Measurements from ENCODE around the gene PMEPA1. TPM values are rescaled to one million over a fixed set of nuclear protein-coding genes. Genes with fewer than 3 reads are reported as not detected.

The PMEPA1 gene
- total and polyA plus RNA-seq, 2 experiments from 2014 or later: 7.3 to 15.4 TPM

DNA sequence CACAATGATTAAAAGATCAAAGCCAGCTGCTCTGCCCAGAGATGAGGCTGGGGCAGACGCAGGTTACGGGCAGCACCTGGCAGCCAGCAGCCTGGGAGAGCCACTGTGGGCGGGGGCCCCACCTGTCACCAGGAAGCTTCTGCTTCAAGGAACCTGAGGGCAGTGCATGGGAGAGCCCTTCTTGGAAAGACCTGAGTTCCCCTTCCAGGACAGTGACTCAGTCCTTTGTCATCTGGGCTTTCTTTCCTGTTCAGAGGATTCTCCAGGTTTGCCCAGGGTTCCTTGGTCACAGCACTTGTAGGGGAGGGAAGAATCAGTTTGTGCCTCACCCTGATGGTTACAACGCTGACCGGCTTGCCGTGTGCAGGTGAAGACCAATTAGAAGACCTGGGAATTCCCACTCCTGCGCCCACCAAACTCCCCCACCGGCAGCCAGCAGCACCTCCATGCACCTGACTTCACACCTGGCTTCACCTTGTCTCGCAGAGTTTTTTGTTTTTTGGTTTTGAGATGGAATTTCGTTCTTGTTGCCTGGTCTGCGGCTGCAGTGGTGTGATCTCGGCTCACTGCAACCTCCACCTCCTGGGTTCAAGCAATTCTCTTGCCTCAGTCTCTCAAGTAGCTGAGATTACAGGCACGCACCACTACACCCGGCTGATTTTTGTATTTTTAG is 91.6 kb downstream of the PMEPA1 start:
- no peak for ATAC-seq
- Mint-ChIP-seq H3K4me1 (peaks cover 2% of the 10 kb centered on the region; the same call in 2 of the 3 replicates), H3K27me3 (ENCODE audit: insufficient read depth, low read depth, poor library complexity) (peaks cover 6% of the 10 kb centered on the region)

GRCh38 chr20:57617079-57617795 is 92.6 kb downstream of the PMEPA1 start:
- Mint-ChIP-seq H3K4me1 (no peaks in the 10 kb centered on the region; the same call in 2 of the 3 replicates), H3K27me3 (ENCODE audit: insufficient read depth, low read depth, poor library complexity) (peaks cover 6% of the 10 kb centered on the region), H3K9me3 (no peaks in the 10 kb centered on the region; the same call in 2 of the 3 replicates), H3K4me3 (no peak overlapping the region), H3K27ac (no peak overlapping the region), H3K36me3 (ENCODE audit: low read depth) (no peaks in the 10 kb centered on the region)
- DNase-seq (ENCODE audit: low spot score): no peak
- Histone ChIP-seq H2AFZ (no peak overlapping the region), H3K4me1 (ENCODE audit: insufficient read depth) (no peaks in the 10 kb centered on the region), H3K4me3 (no peak overlapping the region), H4K20me1 (replicated peaks; ENCODE audit: insufficient read depth) (no peaks in the 10 kb centered on the region), H3K27ac (ENCODE audit: low read depth) (no peak overlapping the region), H3F3A (replicated peaks; ENCODE audit: low read depth) (no peaks in the 10 kb centered on the region), H3K4me2 (no peak overlapping the region), H3K79me2 (replicated peaks; ENCODE audit: insufficient read depth) (no peaks in the 10 kb centered on the region), H3K36me3 (ENCODE audit: insufficient read depth) (no peaks in the 10 kb centered on the region), H3K27me3 (ENCODE audit: insufficient read depth) (no peaks in the 10 kb centered on the region), H3K9me2 (ENCODE audit: insufficient read depth) (no peaks in the 10 kb centered on the region)
- ATAC-seq: no peak
- TF ChIP-seq CREB1 (CRISPR knock-in tag; IDR thresholded peaks at IDR 0.05; ENCODE audit: low read depth) (no peak), NANOG (IDR thresholded peaks at IDR 0.05; ENCODE audit: borderline replicate concordance) (no peak), ZNF331 (CRISPR knock-in tag; IDR thresholded peaks at IDR 0.05; ENCODE audit: low read depth) (no peak), STAT1 (IDR thresholded peaks at IDR 0.05; ENCODE audit: unreplicated experiment) (no peak)
- TF ChIP-seq, protein P1, sequence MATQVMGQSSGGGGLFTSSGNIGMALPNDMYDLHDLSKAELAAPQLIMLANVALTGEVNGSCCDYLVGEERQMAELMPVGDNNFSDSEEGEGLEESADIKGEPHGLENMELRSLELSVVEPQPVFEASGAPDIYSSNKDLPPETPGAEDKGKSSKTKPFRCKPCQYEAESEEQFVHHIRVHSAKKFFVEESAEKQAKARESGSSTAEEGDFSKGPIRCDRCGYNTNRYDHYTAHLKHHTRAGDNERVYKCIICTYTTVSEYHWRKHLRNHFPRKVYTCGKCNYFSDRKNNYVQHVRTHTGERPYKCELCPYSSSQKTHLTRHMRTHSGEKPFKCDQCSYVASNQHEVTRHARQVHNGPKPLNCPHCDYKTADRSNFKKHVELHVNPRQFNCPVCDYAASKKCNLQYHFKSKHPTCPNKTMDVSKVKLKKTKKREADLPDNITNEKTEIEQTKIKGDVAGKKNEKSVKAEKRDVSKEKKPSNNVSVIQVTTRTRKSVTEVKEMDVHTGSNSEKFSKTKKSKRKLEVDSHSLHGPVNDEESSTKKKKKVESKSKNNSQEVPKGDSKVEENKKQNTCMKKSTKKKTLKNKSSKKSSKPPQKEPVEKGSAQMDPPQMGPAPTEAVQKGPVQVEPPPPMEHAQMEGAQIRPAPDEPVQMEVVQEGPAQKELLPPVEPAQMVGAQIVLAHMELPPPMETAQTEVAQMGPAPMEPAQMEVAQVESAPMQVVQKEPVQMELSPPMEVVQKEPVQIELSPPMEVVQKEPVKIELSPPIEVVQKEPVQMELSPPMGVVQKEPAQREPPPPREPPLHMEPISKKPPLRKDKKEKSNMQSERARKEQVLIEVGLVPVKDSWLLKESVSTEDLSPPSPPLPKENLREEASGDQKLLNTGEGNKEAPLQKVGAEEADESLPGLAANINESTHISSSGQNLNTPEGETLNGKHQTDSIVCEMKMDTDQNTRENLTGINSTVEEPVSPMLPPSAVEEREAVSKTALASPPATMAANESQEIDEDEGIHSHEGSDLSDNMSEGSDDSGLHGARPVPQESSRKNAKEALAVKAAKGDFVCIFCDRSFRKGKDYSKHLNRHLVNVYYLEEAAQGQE (IDR thresholded peaks at IDR 0.05; ENCODE audit: unreplicated experiment): no peak
- TF ChIP-seq, protein P2, sequence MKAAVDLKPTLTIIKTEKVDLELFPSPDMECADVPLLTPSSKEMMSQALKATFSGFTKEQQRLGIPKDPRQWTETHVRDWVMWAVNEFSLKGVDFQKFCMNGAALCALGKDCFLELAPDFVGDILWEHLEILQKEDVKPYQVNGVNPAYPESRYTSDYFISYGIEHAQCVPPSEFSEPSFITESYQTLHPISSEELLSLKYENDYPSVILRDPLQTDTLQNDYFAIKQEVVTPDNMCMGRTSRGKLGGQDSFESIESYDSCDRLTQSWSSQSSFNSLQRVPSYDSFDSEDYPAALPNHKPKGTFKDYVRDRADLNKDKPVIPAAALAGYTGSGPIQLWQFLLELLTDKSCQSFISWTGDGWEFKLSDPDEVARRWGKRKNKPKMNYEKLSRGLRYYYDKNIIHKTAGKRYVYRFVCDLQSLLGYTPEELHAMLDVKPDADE (IDR thresholded peaks at IDR 0.05): no peak

More for the DNA sequence above, 91.6 kb downstream of the PMEPA1 start:
- Histone ChIP-seq H3K27me3 (ENCODE audit: insufficient read depth) (no peaks in the 10 kb centered on the region), H3K27ac (ENCODE audit: low read depth) (no peak overlapping the region), H3K4me2 (no peak overlapping the region), H3F3A (replicated peaks; ENCODE audit: low read depth) (no peaks in the 10 kb centered on the region), H3K36me3 (ENCODE audit: insufficient read depth) (no peaks in the 10 kb centered on the region), H3K4me3 (no peak overlapping the region), H3K79me2 (replicated peaks; ENCODE audit: insufficient read depth) (no peaks in the 10 kb centered on the region), H3K9me2 (ENCODE audit: insufficient read depth) (peaks cover 5% of the 10 kb centered on the region; the same call in 1 of the 2 replicates), H4K20me1 (replicated peaks; ENCODE audit: insufficient read depth) (no peaks in the 10 kb centered on the region), H3K4me1 (ENCODE audit: insufficient read depth) (no peaks in the 10 kb centered on the region), H2AFZ (no peak overlapping the region)
- Mint-ChIP-seq H3K27ac (no peak overlapping the region), H3K4me3 (no peak overlapping the region), H3K36me3 (ENCODE audit: low read depth) (no peaks in the 10 kb centered on the region), H3K9me3 (no peaks in the 10 kb centered on the region; the same call in 2 of the 3 replicates)
- no peak for DNase-seq (ENCODE audit: low spot score)
- TF ChIP-seq STAT1 (IDR thresholded peaks at IDR 0.05; ENCODE audit: unreplicated experiment) (no peak), ZNF331 (CRISPR knock-in tag; IDR thresholded peaks at IDR 0.05; ENCODE audit: low read depth) (no peak), ZNF114 (CRISPR knock-in tag; IDR thresholded peaks at IDR 0.05) (no peak)
- TF ChIP-seq, protein P2 (IDR thresholded peaks at IDR 0.05): no peak
- TF ChIP-seq, protein P1 (IDR thresholded peaks at IDR 0.05; ENCODE audit: unreplicated experiment): no peak

All from GM23338 (cell line).